Kidney (tissue), 14 donors: ENCODE results near the gene PPFIA2. TPM values are rescaled to one million over a fixed set of nuclear protein-coding genes. Genes with fewer than 3 reads are reported as not detected.

ENCODE experiments used
- DNase-seq, 5 donors: peaks; one replicate each; pipeline ENCODE4 v3.0.0-alpha.2; 2013 to 2020
- FAIRE-seq: peaks from 2 replicates; lab custom pipeline; 2012; peaks lifted over from hg19 to GRCh38; lab: Jason Lieb, UNC
- H3K27ac ChIP-seq, 2 donors: one replicate each; pipeline ENCODE4 v1.7.0; 2013; ENCODE audit warnings: low read depth in 2 of 2, low read length in 2 of 2, inconsistent platforms in 1 of 2
- H3K27me3 ChIP-seq: one replicate; pipeline ENCODE4 v1.7.1; 2013; ENCODE audit warnings: low read length, inconsistent platforms; ENCODE audit not compliant: control insufficient read depth, insufficient read depth
- H3K36me3 ChIP-seq, 3 donors: one replicate each; pipeline versions ENCODE4 v1.7.0 to v1.7.1; 2013; ENCODE audit warnings: low read length in 3 of 3, control low read depth in 1 of 3, inconsistent platforms in 1 of 3; ENCODE audit not compliant: insufficient read depth in 3 of 3, control insufficient read depth in 2 of 3
- H3K4me1 ChIP-seq, 3 donors: one replicate each; pipeline versions ENCODE4 v1.7.0 to v1.7.1; 2013; ENCODE audit warnings: low read length in 3 of 3, inconsistent platforms in 1 of 3, low read depth in 1 of 3; ENCODE audit not compliant: control insufficient read depth in 2 of 3, insufficient read depth in 2 of 3
- H3K4me3 ChIP-seq, 3 donors: one replicate each; pipeline versions ENCODE4 v1.7.0 to v1.8.1; 2013; ENCODE audit warnings: low read length in 3 of 3, control low read depth in 1 of 3, inconsistent platforms in 1 of 3
- H3K9ac ChIP-seq, 3 donors: one replicate each; pipeline versions ENCODE4 v1.7.0 to v1.7.1; 2013; ENCODE audit warnings: low read length in 3 of 3, control low read depth in 1 of 3, inconsistent platforms in 1 of 3
- H3K9me3 ChIP-seq, 3 donors: one replicate each; pipeline versions ENCODE4 v1.7.0 to v1.7.1; 2013; ENCODE audit warnings: low read length in 3 of 3, control low read depth in 1 of 3, inconsistent platforms in 1 of 3; ENCODE audit not compliant: control insufficient read depth in 2 of 3, insufficient read depth in 1 of 3
- CTCF ChIP-seq: IDR thresholded peaks from 3 replicates; pipeline ENCODE4 v1.5.1; 2012; ENCODE audit warnings: mild to moderate bottlenecking, moderate library complexity, borderline replicate concordance; ENCODE audit not compliant: insufficient read depth; ENCODE audit errors: extremely low read depth
- intact Hi-C: fragments of 100-400 bp; cut with DNase I; formaldehyde crosslinking; loops from one replicate; pipeline ENCODE4 v1.11.1; 2022
- polyA plus RNA-seq: library from polyadenylated mRNA; stranded (reverse); fragments of 350-450 nt; fragmentation: Illumina TruSeq; extraction: RNeasy Lipid Tissue Mini Kit (QIAGEN cat#74804); gene quantifications from one replicate; pipeline ENCODE4 v1.2.3, GENCODE V29; 2014; ENCODE audit warnings: low read depth, low replicate concordance; ENCODE audit not compliant: insufficient read depth
- total RNA-seq: library from RNA; stranded (reverse); fragmentation: NEBNext Ultra II Directional; extraction: Animal tissue kit (Norgen Biotek cat#: 25700); gene quantifications from one replicate; pipeline ENCODE4 v1.2.1, GENCODE V29; 2021
- donor health status: control.
- donor health status: control.
- donor health status: control.
- donor health status: control.
- donor health status: control.
- donor health status: DM: yes; HTN: yes; CAD: no.
- donor health status: Normal renal cell carcinoma (clear cell type).

The PPFIA2 gene
- total and polyA plus RNA-seq, 2 donors from 2014 or later: 2.8 to 9.4 TPM

- intact Hi-C loops: no loop called here
- Histone ChIP-seq H3K4me1 (no peaks in the 10 kb centered on the region), H3K27ac (no peak overlapping the region), H3K27me3 (no peaks in the 10 kb centered on the region), H3K9me3 (no peaks in the 10 kb centered on the region), H3K36me3 (no peaks in the 10 kb centered on the region), H3K9ac (no peak overlapping the region), H3K4me3 (no peak overlapping the region)
- FAIRE-seq (no peak), DNase-seq (peak; percentile 22 to 79 (median 35))
- peak; percentile 57 for TF ChIP-seq CTCF
Observed at GRCh38 chr12:81450920-81451739, 308.0 kb downstream of the PPFIA2 start.

GRCh38 chr12:81441629-81442028 lies 317.5 kb downstream of the PPFIA2 start:
- Histone ChIP-seq H3K4me3 (no peak overlapping the region), H3K9me3 (no peaks in the 10 kb centered on the region), H3K27me3 (no peaks in the 10 kb centered on the region), H3K9ac (no peak overlapping the region), H3K27ac (no peak overlapping the region), H3K4me1 (no peaks in the 10 kb centered on the region), H3K36me3 (no peaks in the 10 kb centered on the region)
- no peak for TF ChIP-seq CTCF
- DNase-seq: no peak
- intact Hi-C loops: no loop called here
- FAIRE-seq: no peak

GRCh38 chr12:81440001-81440400 lies 319.1 kb downstream of the PPFIA2 start:
- FAIRE-seq: no peak
- TF ChIP-seq CTCF: no peak

More at GRCh38 chr12:81440001-81440400, 319.1 kb downstream of the PPFIA2 start:
- intact Hi-C loops: no loop called here
- H3K36me3 ChIP-seq: no peaks in the 10 kb centered on the region
- no peaks in the 10 kb centered on the region for H3K27me3 ChIP-seq
- no peak overlapping the region for H3K9ac ChIP-seq
- no peaks in the 10 kb centered on the region for H3K9me3 ChIP-seq
- no peaks in the 10 kb centered on the region for H3K4me1 ChIP-seq
- H3K27ac ChIP-seq: no peak overlapping the region
- no peak for DNase-seq
- no peak overlapping the region for H3K4me3 ChIP-seq
